NCI-H510A treated with DMSO at 0.1 percent for 48 hours (cell line): Measurements from ENCODE around the gene SPATA2.
"Not testable (repeated sequence)": the region's sequence is repeated elsewhere in the genome, so short reads cannot be mapped to it uniquely, and the experiment has no call there.

Experiments used
- DNase-seq: peaks from one replicate; lab custom pipeline; 2025; lab: John Stamatoyannopoulos, UW

Gene SPATA2

DNA sequence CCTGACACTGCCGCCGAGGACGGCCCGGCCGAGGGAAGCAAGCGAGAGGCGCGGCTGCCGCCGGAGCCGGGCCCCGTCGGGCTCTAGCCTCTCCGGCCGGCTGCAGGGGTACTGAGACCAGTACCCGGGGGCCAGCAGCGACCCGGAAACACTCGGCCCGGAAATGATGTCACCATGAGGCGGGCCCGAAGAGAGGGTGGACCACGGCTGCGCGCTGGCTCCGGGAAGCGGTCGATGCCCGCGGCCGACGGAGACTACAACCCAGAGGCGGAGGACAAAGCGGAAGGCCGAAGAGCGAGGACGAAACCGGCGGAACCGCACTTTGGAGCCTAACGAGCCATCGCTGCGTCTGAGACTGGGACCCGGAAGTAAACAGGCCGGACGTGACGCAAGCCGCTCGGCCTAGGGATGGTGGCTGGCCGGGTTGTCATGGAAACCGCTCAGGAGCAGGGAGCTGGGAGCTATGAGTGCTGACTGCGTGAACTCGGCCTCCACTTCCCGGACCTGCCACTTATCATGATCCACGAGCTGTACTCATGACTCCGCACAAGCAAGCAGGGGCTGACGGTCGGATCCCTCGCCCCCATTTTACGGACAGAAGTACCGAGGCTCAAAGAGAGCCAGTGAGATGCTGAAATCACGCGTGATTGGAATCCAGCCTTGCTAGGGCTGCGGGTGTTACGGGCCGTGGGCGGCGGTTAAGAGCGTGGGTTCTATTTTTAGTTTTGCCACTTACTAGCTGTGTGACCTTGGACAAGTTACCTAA is at the start of gene SPATA2:
SPATA2 (minus strand) TSS at position 150 of the 766 bp plus-strand sequence. CDS start 7,039 bp downstream, outside the sequence.
- DNase-seq, result peak; percentile 80

- no peak for DNase-seq
Measured at GRCh38 chr20:49961413-49961812, 46.1 kb upstream of the SPATA2 start.

DNA sequence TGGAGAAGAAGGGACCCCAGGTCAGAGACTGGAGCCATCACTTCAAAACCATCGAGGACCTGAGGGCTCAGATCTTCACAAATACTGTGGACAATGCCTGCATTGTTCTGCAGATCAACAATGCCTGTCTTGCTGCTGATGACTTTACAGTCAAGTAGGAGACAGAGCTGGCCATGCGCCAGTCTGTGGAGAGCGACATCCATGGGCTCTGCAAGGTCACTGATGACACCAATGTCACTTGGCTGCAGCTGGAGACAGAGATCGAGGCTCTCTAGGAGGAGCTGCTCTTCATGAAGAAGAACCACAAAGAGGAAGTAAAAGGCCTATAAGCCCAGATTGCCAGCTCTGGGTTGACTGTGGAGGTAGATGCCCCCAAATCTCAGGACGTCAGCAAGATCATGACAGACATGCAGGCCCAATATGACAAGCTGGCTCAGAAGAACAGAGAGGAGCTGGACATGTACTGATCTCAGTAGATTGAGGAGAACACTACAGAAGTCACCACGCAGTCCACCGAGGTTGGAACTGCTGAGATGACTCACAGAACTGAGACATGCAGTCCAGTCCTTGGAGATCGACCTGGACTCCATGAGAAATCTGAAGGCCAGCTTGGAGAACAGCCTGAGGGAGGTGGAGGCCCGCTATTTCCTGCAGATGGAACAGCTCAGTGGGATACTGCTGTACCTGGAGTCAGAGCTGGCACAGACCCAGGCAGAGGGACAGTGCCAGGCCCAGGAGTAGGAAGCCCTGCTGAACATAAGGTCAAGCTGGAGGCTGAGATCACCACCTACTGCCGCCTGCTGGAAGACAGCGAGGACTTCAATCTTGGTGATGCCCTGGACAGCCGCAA is 42.0 kb upstream of the SPATA2 start:
- DNase-seq, result not testable (repeated sequence)

- no peak for DNase-seq
Measured at GRCh38 chr20:49956689-49957088, 41.4 kb upstream of the SPATA2 start.

GRCh38 chr20:49955830-49956396 is 40.6 kb upstream of the SPATA2 start:
- DNase-seq, result not testable (repeated sequence)

GRCh38 chr20:49955167-49955566 is 39.8 kb upstream of the SPATA2 start:
- no peak for DNase-seq

DNA sequence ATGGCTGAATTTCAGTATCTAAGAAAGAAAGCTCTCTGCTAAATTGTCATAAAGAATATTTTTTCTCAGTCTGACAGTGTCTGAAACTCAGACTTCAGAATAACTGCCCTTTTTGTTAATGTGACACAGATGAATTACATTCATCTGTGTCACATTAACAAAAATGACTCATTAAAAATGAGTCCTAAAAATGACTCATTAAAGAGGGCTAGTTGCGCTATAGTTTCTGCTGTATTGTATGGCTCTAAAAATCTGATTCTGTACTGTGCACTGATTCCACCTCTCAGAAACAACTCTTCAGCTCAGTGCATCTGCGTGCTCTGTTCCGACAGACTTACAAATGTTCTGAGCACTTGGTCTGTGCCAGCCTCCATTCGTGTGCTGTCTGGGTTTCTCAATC is 35.8 kb upstream of the SPATA2 start:
- DNase-seq, result no peak

GRCh38 chr20:49948809-49949507 is 33.6 kb upstream of the SPATA2 start:
- no peak for DNase-seq

DNA sequence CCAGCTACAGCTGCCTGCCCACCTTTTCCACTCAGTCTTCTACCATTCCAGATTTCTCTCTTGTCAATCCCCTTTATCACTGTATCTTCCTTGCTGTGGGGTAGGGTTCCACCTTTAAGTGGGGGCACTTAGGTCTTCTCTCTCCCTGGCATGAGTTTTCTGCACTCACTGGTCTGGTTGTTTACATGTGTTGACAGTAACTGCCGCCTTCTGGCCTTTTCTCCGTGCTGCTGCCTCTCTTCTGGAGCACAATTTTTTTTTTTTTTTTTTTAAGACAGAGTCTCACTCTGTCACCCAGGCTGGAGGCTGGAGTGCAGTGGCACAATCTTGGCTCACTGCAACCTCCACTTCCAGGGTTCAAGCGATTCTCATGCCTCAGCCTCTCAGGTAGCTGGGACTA is 32.8 kb upstream of the SPATA2 start:
- DNase-seq, result no peak

- DNase-seq, result no peak
Measured at GRCh38 chr20:49945701-49946477, 30.6 kb upstream of the SPATA2 start.

- DNase-seq, result no peak
Measured at GRCh38 chr20:49945306-49945700, 30.0 kb upstream of the SPATA2 start.

- no peak for DNase-seq
Measured at GRCh38 chr20:49942942-49943341, 27.6 kb upstream of the SPATA2 start.

GRCh38 chr20:49942303-49942702 is 27.0 kb upstream of the SPATA2 start:
- no peak for DNase-seq

DNA sequence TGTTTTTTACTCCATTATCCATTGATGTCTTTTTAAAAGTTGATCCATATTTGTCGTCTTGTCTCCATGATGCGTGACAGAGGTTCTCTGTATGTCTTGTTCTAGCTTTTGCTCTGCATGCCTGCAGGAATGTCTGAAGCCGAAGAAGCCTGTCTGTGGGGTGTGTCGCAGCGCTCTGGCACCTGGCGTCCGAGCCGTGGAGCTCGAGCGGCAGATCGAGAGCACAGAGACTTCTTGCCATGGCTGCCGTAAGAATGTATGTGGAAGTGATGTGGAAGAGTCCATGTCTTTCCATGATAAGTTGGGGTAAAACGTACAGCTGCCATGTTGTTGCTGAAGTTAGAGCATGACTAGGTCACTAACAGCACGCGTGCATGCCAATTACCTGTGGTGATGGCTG is 26.1 kb upstream of the SPATA2 start:
- no peak for DNase-seq

GRCh38 chr20:49938173-49939163 is 23.1 kb upstream of the SPATA2 start:
- DNase-seq, result no peak

GRCh38 chr20:49937027-49937929 is 21.9 kb upstream of the SPATA2 start:
- DNase-seq, result no peak

DNA sequence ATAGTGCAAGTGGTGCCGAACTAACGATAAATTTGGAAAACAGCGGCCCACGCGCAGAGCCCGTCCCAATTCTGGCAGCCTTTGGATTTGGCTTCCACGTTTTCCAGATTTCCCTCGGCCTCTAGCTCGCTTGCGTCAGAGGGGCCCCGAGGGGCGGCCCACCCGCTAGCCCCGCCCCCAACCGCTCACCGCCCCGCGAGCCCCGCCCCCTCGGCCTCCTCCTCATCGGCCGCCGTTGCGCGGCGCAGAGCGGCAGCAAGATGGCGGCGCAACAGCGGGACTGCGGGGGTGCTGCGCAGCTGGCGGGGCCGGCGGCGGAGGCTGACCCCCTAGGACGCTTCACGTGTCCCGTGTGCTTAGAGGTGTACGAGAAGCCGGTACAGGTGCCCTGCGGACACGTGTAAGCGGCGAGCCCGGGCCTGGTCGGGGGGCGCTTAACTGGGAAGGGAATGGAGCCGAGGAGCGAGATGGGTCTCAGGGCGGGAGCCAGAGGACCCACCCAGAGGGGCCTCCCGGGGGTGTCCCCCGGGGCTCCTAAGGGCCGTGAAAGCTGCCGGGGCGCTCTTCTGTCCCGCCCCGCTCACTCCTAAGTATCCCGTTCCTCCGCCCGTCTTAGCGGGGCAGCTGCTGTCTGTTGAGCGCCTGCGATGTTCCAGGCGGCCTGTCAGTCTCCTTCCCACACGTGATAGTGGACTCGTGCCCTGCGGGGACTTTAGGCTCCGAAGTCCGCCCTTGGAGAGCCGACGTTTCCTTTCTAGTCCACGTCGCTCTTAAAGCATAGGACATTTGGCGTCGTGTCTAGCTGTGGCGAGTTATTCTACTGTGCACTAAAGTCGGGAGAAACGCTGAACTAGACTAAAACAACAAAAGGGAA is 21.1 kb upstream of the SPATA2 start, which contains the start of gene RNF114:
RNF114 (plus strand) TSS at position 245 of the 874 bp plus-strand sequence; CDS start at position 261, 16 bp downstream.
- DNase-seq, result peak; percentile 88

- DNase-seq, result no peak
Measured at GRCh38 chr20:49935746-49936152, 20.4 kb upstream of the SPATA2 start.
